BJ (cell line): ENCODE data around the gene CPLX3. TPM values are rescaled to one million over a fixed set of nuclear protein-coding genes. Genes with fewer than 3 reads are reported as not detected.

Source experiments
- CTCF ChIA-PET: fragments of 350-600 bp; formaldehyde crosslinking; extraction: SDS; loops from one replicate; lab custom pipeline; 2021; ENCODE audit warnings: antibody characterized with exemption, inconsistent platforms; lab: Yijun Ruan, JAX
- POLR2A ChIA-PET: fragments of 300-600 bp; sonication (Branson Sonifier 250); formaldehyde crosslinking; extraction: SDS; loops from one replicate; lab custom pipeline; 2021; ENCODE audit warnings: antibody characterized with exemption; lab: Charles Lee
- DNase-seq: peaks from one replicate; pipeline ENCODE4 v3.0.0-alpha.2; 2011; ENCODE audit warnings: low read depth
- H3K27me3 ChIP-seq: 2 replicates; pipeline ENCODE4 v1.6.0; 2011; ENCODE audit warnings: low read length; ENCODE audit not compliant: control insufficient read depth, insufficient read depth
- H3K36me3 ChIP-seq: 2 replicates; pipeline ENCODE4 v1.5.1; 2011; ENCODE audit warnings: low read length; ENCODE audit not compliant: control insufficient read depth, insufficient read depth
- H3K4me3 ChIP-seq: 2 replicates; pipeline ENCODE4 v1.5.1; 2011; ENCODE audit warnings: low read depth, mild to moderate bottlenecking, control low read depth, low read length
- polyA plus RNA-seq: library from polyadenylated mRNA; depleted of rRNA; stranded (reverse); fragments of >200 nt; gene quantifications from 2 replicates; pipeline ENCODE4 v1.2.3, GENCODE V29; 2011
- TF ChIP-seq, protein P1 (sequence below): IDR thresholded peaks from 2 replicates; pipeline ENCODE4 v1.5.1; 2011; ENCODE audit warnings: low read depth, mild to moderate bottlenecking, control low read depth, inconsistent platforms, low read length, moderate library complexity; ENCODE audit not compliant: insufficient read depth

CPLX3 gene
- polyA plus RNA-seq, 1 experiment, result not detected

DNA sequence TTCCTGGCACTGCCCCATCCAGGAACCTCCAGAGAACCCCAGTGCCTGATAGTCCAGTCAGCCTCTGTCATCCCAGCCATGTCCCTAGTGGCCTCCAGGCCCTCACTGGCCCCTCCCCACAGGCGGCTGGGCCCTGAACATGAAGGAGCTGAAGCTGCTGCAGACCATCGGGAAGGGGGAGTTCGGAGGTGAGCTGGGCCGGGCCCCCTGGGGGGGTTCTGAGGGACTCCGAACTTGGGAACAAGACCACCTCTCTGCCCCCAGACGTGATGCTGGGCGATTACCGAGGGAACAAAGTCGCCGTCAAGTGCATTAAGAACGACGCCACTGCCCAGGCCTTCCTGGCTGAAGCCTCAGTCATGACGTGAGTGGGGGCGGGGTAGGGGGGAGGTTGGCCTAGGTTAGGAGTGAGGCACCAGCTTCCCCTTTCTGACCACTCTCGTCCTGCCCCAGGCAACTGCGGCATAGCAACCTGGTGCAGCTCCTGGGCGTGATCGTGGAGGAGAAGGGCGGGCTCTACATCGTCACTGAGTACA, 25.8 kb upstream of the CPLX3 start:
- H3K36me3 ChIP-seq, result peaks cover 30% of the 10 kb centered on the region
- TF ChIP-seq, protein P1, sequence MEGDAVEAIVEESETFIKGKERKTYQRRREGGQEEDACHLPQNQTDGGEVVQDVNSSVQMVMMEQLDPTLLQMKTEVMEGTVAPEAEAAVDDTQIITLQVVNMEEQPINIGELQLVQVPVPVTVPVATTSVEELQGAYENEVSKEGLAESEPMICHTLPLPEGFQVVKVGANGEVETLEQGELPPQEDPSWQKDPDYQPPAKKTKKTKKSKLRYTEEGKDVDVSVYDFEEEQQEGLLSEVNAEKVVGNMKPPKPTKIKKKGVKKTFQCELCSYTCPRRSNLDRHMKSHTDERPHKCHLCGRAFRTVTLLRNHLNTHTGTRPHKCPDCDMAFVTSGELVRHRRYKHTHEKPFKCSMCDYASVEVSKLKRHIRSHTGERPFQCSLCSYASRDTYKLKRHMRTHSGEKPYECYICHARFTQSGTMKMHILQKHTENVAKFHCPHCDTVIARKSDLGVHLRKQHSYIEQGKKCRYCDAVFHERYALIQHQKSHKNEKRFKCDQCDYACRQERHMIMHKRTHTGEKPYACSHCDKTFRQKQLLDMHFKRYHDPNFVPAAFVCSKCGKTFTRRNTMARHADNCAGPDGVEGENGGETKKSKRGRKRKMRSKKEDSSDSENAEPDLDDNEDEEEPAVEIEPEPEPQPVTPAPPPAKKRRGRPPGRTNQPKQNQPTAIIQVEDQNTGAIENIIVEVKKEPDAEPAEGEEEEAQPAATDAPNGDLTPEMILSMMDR, result no peak
- no peaks in the 10 kb centered on the region for H3K27me3 ChIP-seq
- POLR2A ChIA-PET, result no interaction called here
- CTCF ChIA-PET, result interaction anchor here (0.7 to 3.7 kb wide), 11 partner anchors 9 to 429 kb away, joined by 3 to 31 read pairs (median 7); partner anchors contain the start of gene CSK
- DNase-seq, result no peak
- no peak overlapping the region for H3K4me3 ChIP-seq

DNA sequence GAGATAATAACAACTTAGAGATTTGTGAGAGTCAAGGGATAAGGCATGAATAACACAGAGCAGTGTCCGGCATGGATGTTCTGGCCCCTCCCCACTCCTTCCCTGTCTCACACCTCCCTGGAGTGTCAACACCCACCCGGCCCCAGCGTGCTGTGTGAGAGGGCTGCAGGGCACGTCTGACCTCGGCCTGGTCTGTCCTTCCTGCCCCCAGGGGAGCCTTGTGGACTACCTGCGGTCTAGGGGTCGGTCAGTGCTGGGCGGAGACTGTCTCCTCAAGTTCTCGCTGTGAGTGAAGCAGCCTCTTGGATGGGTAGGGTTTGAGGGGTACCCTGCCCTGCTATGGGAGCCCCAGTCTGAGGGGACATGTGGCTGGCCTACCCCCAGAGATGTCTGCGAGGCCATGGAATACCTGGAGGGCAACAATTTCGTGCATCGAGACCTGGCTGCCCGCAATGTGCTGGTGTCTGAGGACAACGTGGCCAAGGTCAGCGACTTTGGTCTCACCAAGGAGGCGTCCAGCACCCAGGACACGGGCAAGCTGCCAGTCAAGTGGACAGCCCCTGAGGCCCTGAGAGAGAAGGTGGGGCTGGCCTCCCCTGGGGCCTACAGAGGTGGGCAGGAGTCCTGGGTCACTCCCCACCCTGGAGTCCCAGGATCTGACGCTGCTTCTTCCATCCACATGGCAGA, 25.0 kb upstream of the CPLX3 start:
- CTCF ChIA-PET, result interaction anchor here (0.9 to 3.7 kb wide), 6 partner anchors 8 to 160 kb away, joined by 3 to 31 read pairs (median 20); partner anchors contain the start of gene CSK
- Histone ChIP-seq H3K4me3 (no peak overlapping the region), H3K27me3 (no peaks in the 10 kb centered on the region), H3K36me3 (peaks cover 30% of the 10 kb centered on the region)
- DNase-seq, result no peak
- TF ChIP-seq, protein P1, result no peak
- POLR2A ChIA-PET, result interaction anchor here (0.5 kb wide), 1 partner anchor 100 kb away, joined by 5 read pairs; no protein-coding TSS in a partner anchor

DNA sequence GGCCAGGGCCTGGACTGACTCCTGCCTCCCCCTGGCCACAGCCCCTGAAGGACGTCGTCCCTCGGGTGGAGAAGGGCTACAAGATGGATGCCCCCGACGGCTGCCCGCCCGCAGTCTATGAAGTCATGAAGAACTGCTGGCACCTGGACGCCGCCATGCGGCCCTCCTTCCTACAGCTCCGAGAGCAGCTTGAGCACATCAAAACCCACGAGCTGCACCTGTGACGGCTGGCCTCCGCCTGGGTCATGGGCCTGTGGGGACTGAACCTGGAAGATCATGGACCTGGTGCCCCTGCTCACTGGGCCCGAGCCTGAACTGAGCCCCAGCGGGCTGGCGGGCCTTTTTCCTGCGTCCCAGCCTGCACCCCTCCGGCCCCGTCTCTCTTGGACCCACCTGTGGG, 24.1 kb upstream of the CPLX3 start:
- ChIA-PET CTCF (interaction anchor here (3.7 kb wide), 1 partner anchor 32 kb away, joined by 31 read pairs; no protein-coding TSS in a partner anchor), POLR2A (no interaction called here)
- H3K27me3 ChIP-seq, result no peaks in the 10 kb centered on the region
- TF ChIP-seq, protein P1, result no peak
- H3K4me3 ChIP-seq, result no peak overlapping the region
- DNase-seq, result no peak
- H3K36me3 ChIP-seq, result peaks cover 30% of the 10 kb centered on the region

DNA sequence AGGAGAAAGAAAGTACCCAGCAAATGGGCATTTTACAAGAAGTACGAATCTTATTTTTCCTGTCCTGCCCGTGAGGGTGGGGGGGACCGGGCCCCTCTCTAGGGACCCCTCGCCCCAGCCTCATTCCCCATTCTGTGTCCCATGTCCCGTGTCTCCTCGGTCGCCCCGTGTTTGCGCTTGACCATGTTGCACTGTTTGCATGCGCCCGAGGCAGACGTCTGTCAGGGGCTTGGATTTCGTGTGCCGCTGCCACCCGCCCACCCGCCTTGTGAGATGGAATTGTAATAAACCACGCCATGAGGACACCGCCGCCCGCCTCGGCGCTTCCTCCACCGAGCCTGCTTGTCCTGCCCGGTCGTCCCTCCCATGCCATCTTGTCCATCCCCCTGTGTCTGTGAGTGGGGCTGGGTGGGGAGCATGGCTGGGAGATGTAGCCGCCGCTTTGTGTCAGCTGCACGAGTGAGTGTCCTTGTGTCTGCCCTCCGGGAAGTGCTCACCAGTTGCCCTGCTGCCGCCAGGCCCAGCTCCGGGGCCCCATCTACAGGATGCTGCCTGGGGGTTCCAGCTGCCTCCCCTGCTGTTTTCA, 23.5 kb upstream of the CPLX3 start:
- ChIA-PET CTCF (no interaction called here), POLR2A (no interaction called here)
- peaks cover 30% of the 10 kb centered on the region for H3K36me3 ChIP-seq
- no peak for DNase-seq
- H3K4me3 ChIP-seq, result no peak overlapping the region
- no peaks in the 10 kb centered on the region for H3K27me3 ChIP-seq
- TF ChIP-seq, protein P1, result no peak

DNA sequence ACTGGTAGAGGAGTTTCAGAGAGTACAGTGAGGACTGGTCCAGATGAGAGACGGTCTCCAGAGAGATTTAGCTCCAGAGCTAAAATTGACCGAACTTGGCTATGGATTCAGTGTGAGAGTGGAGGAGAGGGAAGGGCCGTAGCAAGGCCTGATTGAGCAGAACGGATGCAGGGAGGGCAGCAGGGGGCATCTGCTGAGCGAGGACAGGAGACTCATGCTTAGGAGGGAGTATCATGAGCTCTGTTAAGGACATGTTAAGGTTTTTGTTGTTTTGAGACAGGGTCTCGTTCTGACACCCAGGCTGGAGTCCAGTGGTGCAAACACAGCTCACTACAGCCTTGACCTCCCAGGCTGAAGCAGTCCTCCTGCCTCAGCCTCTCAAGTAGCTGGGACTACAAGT, 21.5 kb upstream of the CPLX3 start:
- POLR2A ChIA-PET, result no interaction called here
- CTCF ChIA-PET, result interaction anchor here (1.0 to 1.9 kb wide), 7 partner anchors 10 to 97 kb away, joined by 3 to 7 read pairs (median 4); no protein-coding TSS in a partner anchor
- Histone ChIP-seq H3K27me3 (no peaks in the 10 kb centered on the region), H3K36me3 (peaks cover 24% of the 10 kb centered on the region), H3K4me3 (no peak overlapping the region)
- no peak for DNase-seq
- TF ChIP-seq, protein P1, result no peak
